Mesendoderm (in vitro differentiated cells): ENCODE data around the gene BOD1L1.
A peak's percentile ranks its signal among the peaks of the same experiment; 100 is the strongest.

Experiments used
- DNase-seq: peaks from one replicate; pipeline ENCODE4 v3.0.0; 2013
- H2AK5ac ChIP-seq: 2 replicates; pipeline ENCODE4 v1.6.1; 2013; ENCODE audit warnings: low read length, inconsistent platforms
- H2BK120ac ChIP-seq: 2 replicates; pipeline ENCODE4 v1.6.1; 2013; ENCODE audit warnings: low read depth, mild to moderate bottlenecking, low read length, moderate library complexity, mixed read lengths
- H2BK15ac ChIP-seq: replicated peaks from 2 replicates; pipeline ENCODE4 v1.6.1; 2013; ENCODE audit warnings: low read depth, mild to moderate bottlenecking, moderate library complexity
- H2BK5ac ChIP-seq: 2 replicates; pipeline ENCODE4 v1.6.1; 2013; ENCODE audit warnings: low read length, inconsistent platforms
- H3K18ac ChIP-seq: 2 replicates; pipeline ENCODE4 v1.6.1; 2013; ENCODE audit warnings: mild to moderate bottlenecking, low read length, mixed read lengths
- H3K23ac ChIP-seq: one replicate; pipeline ENCODE4 v1.6.1; 2013; ENCODE audit warnings: low read length
- H3K27ac ChIP-seq: 2 replicates; pipeline ENCODE4 v1.5.1; 2013; ENCODE audit warnings: low read depth, mild to moderate bottlenecking, inconsistent platforms, low read length, moderate library complexity
- H3K27me3 ChIP-seq: 2 replicates; pipeline ENCODE4 v1.6.1; 2013; ENCODE audit warnings: low read length, control low read depth, mild to moderate bottlenecking, inconsistent platforms; ENCODE audit not compliant: insufficient read depth, poor library complexity
- H3K36me3 ChIP-seq: 2 replicates; pipeline ENCODE4 v1.6.1; 2013; ENCODE audit warnings: low read length, inconsistent platforms; ENCODE audit not compliant: control insufficient read depth, insufficient read depth
- H3K4ac ChIP-seq: one replicate; pipeline ENCODE4 v1.6.1; 2013; ENCODE audit warnings: low read depth, mild to moderate bottlenecking, low read length, moderate library complexity
- H3K4me1 ChIP-seq: 2 replicates; pipeline ENCODE4 v1.6.1; 2013; ENCODE audit warnings: low read depth, low read length, inconsistent platforms; ENCODE audit not compliant: control insufficient read depth
- H3K4me2 ChIP-seq: 2 replicates; pipeline ENCODE4 v1.6.1; 2013; ENCODE audit warnings: low read length
- H3K4me3 ChIP-seq: 2 replicates; pipeline ENCODE4 v1.5.1; 2013; ENCODE audit warnings: mild to moderate bottlenecking, low read length
- H3K56ac ChIP-seq: one replicate; pipeline ENCODE4 v1.6.1; 2013; ENCODE audit warnings: low read length
- H3K79me1 ChIP-seq: 2 replicates; pipeline ENCODE4 v1.6.1; 2013; ENCODE audit warnings: low read length, inconsistent platforms
- H3K79me2 ChIP-seq: 2 replicates; pipeline ENCODE4 v1.6.1; 2013; ENCODE audit warnings: mild to moderate bottlenecking, low read length; ENCODE audit not compliant: control insufficient read depth, insufficient read depth
- H3K9ac ChIP-seq: 2 replicates; pipeline ENCODE4 v1.6.1; 2013; ENCODE audit warnings: low read length, inconsistent platforms
- H4K5ac ChIP-seq: one replicate; pipeline ENCODE4 v1.6.1; 2013; ENCODE audit warnings: low read length
- H4K8ac ChIP-seq: one replicate; pipeline ENCODE4 v1.6.1; 2013; ENCODE audit warnings: low read depth, mild to moderate bottlenecking, control low read depth, low read length, moderate library complexity
- WGBS: extraction: QIAGEN DNeasy Blood & Tissue Kit; methylation state at CpG from one replicate; pipeline ENCODE4 v1.1.7; 2013; ENCODE audit warnings: low lambda C conversion rate, missing lambda C conversion rate; ENCODE audit not compliant: insufficient coverage; ENCODE audit errors: extremely low coverage; 5-methylcytosine and 5-hydroxymethylcytosine counted together
- small RNA-seq: library from polyadenylated mRNA; stranded (forward); fragments of <200 nt; extraction: miRNeasy Mini kit (QIAGEN cat#:217004); gene quantifications from one replicate; pipeline ENCODE3, GENCODE V24; 2013; ENCODE audit not compliant: insufficient read depth

The BOD1L1 gene

DNA sequence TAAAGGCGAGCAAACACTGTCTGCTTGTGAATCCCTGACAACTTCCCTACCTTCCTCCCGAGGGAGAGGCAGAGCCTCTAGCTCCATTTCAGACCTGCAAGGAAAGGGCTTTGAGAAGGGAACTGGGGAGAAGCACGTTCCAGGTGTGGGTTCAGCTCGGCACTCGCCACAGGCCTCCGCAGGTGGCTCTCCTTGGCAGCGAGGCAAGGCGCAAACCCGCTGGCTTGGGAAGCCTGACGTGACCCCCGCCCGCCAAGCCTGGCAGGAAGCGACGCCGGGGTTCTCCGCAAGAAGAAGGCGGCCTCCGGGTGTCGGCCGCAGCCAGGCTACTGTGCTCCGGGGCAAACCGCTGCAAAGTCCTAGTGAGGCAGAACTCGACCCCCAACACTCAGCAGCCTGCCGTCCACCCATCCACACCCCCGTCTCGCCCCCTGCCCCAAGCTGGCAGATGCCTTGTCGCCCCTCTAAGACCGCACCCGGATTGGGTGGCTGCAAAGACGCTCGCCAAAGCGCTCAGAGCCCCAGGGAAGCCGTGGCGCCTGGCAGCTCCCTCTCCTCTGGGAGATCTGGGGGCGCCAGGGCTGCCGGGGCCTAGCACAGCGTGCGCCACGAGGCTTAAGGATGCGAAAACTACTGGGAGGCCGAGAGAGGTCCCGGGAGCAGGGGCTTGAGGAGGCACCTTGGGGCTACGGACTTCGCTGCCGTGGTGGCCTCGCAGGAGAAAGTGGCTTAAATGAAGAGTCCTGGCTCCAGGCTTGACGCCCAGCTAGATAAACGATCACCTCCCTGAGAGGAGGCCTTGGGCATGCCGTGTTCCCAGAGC lies 105.0 kb downstream of the BOD1L1 start:
- H4K5ac ChIP-seq: no peak overlapping the region
- no peaks in the 10 kb centered on the region for H3K79me2 ChIP-seq
- peaks cover 55% of the 10 kb centered on the region for H3K27me3 ChIP-seq
- H3K4me2 ChIP-seq: peak overlapping the region; percentile 59
- no peak overlapping the region for H2BK5ac ChIP-seq
- H3K4ac ChIP-seq: no peak overlapping the region
- H2AK5ac ChIP-seq: no peak overlapping the region
- no peaks in the 10 kb centered on the region for H3K79me1 ChIP-seq
- H3K56ac ChIP-seq: peak overlapping the region; percentile 37
- H3K36me3 ChIP-seq: no peaks in the 10 kb centered on the region
- no CpG with 5 or more reads among the region's 49 CpGs for WGBS
- H3K4me3 ChIP-seq: peak overlapping the region; percentile 20
- no peak overlapping the region for H2BK15ac ChIP-seq
- no peak overlapping the region for H2BK120ac ChIP-seq
- no peak overlapping the region for H3K27ac ChIP-seq
- no peak overlapping the region for H3K23ac ChIP-seq
- no peak overlapping the region for H3K18ac ChIP-seq
- H3K9ac ChIP-seq: peak overlapping the region; percentile 39
- DNase-seq: peak; percentile 34
- H4K8ac ChIP-seq: no peak overlapping the region
- H3K4me1 ChIP-seq: no peaks in the 10 kb centered on the region

DNA sequence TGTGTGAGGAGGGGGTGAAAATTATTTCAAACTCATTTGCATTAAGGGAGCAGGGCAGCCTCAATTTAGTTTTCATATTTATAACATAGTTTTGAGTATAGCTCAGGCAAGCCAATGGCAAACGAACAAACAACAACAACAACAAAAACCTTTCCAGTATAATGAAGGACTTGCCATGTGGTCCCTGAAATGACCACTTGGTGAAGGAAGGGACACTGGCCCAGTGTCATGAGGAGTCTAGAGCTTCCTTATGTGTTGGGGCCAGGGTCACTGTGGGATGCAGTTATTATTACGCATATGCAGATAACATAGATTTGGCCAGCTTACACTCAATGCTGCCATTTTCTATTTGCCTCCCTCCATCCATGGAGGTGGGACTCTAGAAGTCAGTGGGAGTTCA lies 106.5 kb downstream of the BOD1L1 start:
- H4K5ac ChIP-seq: no peak overlapping the region
- no peak overlapping the region for H2AK5ac ChIP-seq
- no peak overlapping the region for H3K4me2 ChIP-seq
- H2BK120ac ChIP-seq: no peak overlapping the region
- H3K4ac ChIP-seq: no peak overlapping the region
- no peak overlapping the region for H3K18ac ChIP-seq
- DNase-seq: no peak
- no peaks in the 10 kb centered on the region for H3K36me3 ChIP-seq
- no peak overlapping the region for H3K9ac ChIP-seq
- H3K56ac ChIP-seq: no peak overlapping the region
- no peaks in the 10 kb centered on the region for H3K79me1 ChIP-seq
- H2BK5ac ChIP-seq: no peak overlapping the region
- H3K4me1 ChIP-seq: no peaks in the 10 kb centered on the region
- H3K23ac ChIP-seq: no peak overlapping the region
- H3K4me3 ChIP-seq: no peak overlapping the region
- H4K8ac ChIP-seq: no peak overlapping the region
- no peak overlapping the region for H3K27ac ChIP-seq
- no peaks in the 10 kb centered on the region for H3K79me2 ChIP-seq
- H3K27me3 ChIP-seq: peaks cover 41% of the 10 kb centered on the region
- no peak overlapping the region for H2BK15ac ChIP-seq
- WGBS: no CpG with 5 or more reads among the region's 2 CpGs

Small RNAs within 50 kb of the gene (small RNA-seq; reads per million reads assigned to genes)
- 0.54 reads per million for gene MIR5091
